ENCODE results near the gene NLRP12.
A peak's percentile ranks its signal among the peaks of the same experiment; 100 is the strongest.
"Not testable (repeated sequence)": the region's sequence is repeated elsewhere in the genome, so short reads cannot be mapped to it uniquely, and the experiment has no call there.

The NLRP12 gene, protein sequence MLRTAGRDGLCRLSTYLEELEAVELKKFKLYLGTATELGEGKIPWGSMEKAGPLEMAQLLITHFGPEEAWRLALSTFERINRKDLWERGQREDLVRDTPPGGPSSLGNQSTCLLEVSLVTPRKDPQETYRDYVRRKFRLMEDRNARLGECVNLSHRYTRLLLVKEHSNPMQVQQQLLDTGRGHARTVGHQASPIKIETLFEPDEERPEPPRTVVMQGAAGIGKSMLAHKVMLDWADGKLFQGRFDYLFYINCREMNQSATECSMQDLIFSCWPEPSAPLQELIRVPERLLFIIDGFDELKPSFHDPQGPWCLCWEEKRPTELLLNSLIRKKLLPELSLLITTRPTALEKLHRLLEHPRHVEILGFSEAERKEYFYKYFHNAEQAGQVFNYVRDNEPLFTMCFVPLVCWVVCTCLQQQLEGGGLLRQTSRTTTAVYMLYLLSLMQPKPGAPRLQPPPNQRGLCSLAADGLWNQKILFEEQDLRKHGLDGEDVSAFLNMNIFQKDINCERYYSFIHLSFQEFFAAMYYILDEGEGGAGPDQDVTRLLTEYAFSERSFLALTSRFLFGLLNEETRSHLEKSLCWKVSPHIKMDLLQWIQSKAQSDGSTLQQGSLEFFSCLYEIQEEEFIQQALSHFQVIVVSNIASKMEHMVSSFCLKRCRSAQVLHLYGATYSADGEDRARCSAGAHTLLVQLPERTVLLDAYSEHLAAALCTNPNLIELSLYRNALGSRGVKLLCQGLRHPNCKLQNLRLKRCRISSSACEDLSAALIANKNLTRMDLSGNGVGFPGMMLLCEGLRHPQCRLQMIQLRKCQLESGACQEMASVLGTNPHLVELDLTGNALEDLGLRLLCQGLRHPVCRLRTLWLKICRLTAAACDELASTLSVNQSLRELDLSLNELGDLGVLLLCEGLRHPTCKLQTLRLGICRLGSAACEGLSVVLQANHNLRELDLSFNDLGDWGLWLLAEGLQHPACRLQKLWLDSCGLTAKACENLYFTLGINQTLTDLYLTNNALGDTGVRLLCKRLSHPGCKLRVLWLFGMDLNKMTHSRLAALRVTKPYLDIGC

DNA sequence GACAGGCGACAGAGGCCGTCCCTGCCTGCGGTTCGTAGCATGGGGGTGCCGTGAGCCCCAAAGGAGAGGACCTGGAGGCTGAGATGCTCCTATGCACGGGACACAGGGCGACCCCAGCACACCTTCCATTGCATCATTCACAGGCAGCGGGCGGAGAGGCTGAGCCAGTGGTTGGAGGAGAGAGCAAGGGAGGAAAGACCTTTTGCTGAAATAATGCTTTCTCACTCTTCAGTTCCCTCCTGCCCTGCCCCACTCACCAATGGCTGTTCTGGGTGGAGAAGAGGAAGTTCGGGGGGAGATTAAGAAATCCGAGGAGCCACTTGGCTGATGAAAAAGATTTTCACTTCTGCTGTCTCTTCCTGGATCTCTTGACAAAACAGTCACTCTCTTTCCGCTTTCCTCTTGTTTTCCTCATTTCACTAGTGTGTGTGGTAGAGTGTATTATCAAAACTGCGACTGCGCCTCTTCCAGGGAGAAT is at the start of gene NLRP12:
TSS of gene NLRP12 (minus strand) at position 181 of the 478 bp plus-strand sequence. CDS start at position 41, 140 bp downstream.
- DNase-seq (ENCODE audit: extremely low read depth, low read depth) = no peak
- TF ChIP-seq, protein P1, sequence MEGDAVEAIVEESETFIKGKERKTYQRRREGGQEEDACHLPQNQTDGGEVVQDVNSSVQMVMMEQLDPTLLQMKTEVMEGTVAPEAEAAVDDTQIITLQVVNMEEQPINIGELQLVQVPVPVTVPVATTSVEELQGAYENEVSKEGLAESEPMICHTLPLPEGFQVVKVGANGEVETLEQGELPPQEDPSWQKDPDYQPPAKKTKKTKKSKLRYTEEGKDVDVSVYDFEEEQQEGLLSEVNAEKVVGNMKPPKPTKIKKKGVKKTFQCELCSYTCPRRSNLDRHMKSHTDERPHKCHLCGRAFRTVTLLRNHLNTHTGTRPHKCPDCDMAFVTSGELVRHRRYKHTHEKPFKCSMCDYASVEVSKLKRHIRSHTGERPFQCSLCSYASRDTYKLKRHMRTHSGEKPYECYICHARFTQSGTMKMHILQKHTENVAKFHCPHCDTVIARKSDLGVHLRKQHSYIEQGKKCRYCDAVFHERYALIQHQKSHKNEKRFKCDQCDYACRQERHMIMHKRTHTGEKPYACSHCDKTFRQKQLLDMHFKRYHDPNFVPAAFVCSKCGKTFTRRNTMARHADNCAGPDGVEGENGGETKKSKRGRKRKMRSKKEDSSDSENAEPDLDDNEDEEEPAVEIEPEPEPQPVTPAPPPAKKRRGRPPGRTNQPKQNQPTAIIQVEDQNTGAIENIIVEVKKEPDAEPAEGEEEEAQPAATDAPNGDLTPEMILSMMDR (IDR thresholded peaks at IDR 0.05; ENCODE audit: low read depth, low read length) = no peak

DNA sequence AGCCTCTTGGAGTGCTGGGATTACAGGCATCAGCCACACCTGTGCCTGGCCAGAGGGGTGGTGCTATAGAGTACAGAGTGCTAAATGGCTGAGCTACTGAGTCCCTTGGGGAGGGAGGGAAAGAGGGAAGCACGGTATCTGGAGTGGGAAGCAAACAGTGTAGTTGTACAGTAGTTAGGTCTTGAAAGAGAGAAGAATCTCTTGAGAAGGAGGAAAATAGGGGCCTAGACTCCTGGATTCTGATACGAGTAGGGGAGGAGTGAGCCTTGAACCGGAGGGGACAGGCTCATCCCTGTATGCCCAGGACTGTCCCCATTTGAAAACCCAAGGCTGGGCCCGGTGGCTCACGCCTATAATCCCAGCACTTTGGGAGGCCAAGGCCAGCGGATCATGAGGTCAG is 48.6 kb upstream of the NLRP12 start:
- DNase-seq (ENCODE audit: extremely low read depth, low read depth) = no peak
- TF ChIP-seq, protein P1 (IDR thresholded peaks at IDR 0.05; ENCODE audit: low read depth, low read length) = no peak

DNA sequence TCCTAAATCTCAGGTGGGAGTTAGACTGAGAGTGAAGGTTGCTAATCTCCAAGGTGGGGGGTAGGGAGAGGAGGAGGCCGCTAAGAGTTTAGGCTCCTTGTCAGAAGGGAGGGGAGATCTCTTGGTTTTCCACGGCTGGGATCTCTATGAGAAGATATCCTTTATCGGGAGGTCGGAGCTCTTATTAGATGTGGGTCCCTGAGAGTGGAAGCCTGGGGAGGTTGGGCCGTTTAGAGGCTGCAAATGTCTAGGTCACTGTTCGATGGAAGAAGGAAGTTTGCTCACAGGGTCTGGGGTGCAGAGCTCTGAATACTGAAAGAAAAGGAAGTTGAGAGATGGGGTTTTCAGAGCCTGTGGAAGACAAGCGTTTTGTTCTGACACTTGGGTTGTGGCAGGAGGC is 47.3 kb upstream of the NLRP12 start:
- TF ChIP-seq, protein P1 (IDR thresholded peaks at IDR 0.05; ENCODE audit: low read depth, low read length) = no peak
- no peak for DNase-seq (ENCODE audit: extremely low read depth, low read depth)

DNA sequence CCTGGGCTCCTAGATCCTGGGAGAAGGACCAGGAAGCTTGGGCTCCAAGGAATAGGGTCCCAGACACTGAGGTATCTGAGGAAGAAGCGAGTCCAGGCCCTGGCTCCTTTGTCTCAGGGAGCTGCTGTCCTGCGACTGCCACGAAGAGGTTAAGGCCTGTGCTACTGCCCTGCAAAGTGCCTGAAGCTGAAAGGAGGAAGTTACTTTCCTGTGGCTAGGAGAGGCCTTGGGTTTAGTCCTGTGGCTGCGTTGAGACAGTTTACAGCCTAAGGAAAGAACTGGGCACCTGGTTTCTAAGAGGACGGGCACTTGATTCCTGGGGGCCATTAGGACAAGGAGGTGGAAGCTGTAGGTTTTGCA is 46.4 kb upstream of the NLRP12 start:
- TF ChIP-seq, protein P1 (IDR thresholded peaks at IDR 0.05; ENCODE audit: low read depth, low read length) = no peak

DNA sequence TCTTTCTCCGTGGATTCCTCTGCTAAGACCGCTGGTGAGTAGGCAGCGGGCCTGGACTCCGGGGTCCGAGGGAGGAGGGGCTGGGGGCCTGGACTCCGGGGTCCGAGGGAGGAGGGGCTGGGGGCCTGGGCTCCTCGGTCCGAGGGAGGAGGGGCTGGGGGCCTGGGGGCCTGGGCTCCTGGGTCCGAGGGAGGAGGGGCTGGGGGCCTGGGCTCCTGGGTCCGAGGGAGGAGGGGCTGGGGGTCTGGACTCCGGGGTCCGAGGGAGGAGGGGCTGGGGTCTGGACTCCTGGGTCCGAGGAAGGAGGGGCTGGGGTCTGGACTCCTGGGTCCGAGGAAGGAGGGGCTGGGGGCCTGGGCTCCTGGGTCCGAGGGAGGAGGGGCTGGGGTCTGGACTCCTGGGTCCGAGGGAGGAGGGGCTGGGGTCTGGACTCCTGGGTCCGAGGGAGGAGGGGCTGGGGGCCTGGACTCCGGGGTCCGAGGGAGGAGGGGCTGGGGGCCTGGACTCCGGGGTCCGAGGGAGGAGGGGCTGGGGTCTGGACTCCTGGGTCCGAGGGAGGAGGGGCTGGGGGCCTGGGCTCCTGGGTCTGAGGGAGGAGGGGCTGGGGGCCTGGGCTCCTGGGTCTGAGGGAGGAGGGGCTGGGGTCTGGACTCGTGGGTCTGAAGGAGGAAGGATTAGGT is 45.8 kb upstream of the NLRP12 start:
- not testable (repeated sequence) for DNase-seq (ENCODE audit: extremely low read depth, low read depth)

More for the DNA sequence above, 46.4 kb upstream of the NLRP12 start:
- DNase-seq (ENCODE audit: extremely low read depth, low read depth) = no peak

DNA sequence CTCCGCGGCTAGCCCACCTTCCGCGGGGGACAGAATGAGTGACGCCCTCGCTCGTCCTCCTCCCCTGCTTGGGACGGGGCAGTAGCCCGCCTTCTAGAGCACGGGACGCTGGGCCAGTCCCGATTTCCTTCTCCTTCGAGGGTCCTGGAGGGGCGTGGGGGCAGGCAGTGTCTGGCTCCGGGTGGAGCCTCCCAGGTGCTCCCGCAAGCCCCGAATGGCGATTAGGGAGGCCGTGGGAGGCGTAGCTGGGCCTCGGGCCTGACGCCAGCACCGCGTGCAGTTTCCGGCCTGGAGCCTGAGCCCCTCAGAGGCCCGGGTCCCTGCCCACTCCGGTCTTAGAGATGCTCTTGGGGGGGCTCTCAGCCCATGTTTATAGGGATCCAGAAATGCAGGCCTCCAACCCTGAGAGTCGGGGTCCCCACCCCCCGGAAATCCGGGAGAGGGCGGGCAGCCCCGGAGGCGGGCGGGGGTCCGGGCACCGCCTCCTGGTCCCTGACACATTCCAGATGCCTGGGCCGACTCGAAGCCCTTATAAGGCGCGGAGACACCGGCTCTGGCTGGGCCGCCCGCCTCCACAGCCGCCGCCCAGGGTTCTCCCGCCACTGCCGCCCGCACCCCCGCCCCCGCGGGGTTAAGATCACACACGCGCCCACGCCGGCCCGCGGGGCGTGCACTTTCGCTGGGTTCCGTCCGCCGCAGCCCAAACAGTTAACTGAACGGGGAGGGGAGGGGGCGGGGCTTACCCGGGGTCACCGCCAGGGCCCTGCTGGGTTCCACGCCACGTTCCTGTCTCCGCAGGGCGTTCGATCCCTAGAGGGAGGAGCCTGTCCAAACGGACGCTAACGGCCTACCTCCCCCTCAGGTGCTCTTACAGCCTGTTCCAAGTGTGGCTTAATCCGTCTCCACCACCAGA is 45.0 kb upstream of the NLRP12 start:
- peak; percentile 78 for DNase-seq (ENCODE audit: extremely low read depth, low read depth)
- TF ChIP-seq, protein P1 (IDR thresholded peaks at IDR 0.05; ENCODE audit: low read depth, low read length) = no peak; the same call in 1 of the 2 replicates

Data from AG09319 (cell line).